HepG2 (cell line): ENCODE data around the gene ARHGAP29. TPM values are rescaled to one million over a fixed set of nuclear protein-coding genes. Genes with fewer than 3 reads are reported as not detected.

Experiments
- BRD4 ChIP-seq: sonication (generic); formaldehyde crosslinking; IDR thresholded peaks from 2 replicates; pipeline ENCODE4 v1.4.0; 2020; ENCODE audit warnings: missing genetic modification reagents
- CBX2 ChIP-seq, 2 experiments: fragments of 200-600 bp in 1 of 2; sonication (generic); formaldehyde crosslinking in 1 of 2; IDR thresholded peaks; 2 replicates each; pipeline versions ENCODE4 v1.7.0 to v1.8.1; 2018 to 2022; ENCODE audit warnings: low read depth in 2 of 2, low read length in 1 of 2, mild to moderate bottlenecking in 1 of 2, missing genetic modification reagents in 1 of 2
- EED ChIP-seq: sonication (generic); formaldehyde crosslinking; IDR thresholded peaks from 2 replicates; pipeline ENCODE4 v1.5.0; 2020; ENCODE audit warnings: mild to moderate bottlenecking, missing genetic modification reagents
- HCFC1 ChIP-seq: fragments of 150-350 bp; IDR thresholded peaks from 2 replicates; pipeline ENCODE4 v1.6.1; 2014; ENCODE audit warnings: low read depth, low read length
- KAT8 ChIP-seq: IDR thresholded peaks from 2 replicates; pipeline ENCODE4 v1.6.1; 2016; ENCODE audit warnings: missing genetic modification reagents, missing compliant biosample characterization
- KLF6 ChIP-seq: IDR thresholded peaks from 2 replicates; pipeline ENCODE4 v1.8.0; 2016; ENCODE audit warnings: missing biosample characterization, missing genetic modification reagents
- NFE2L1 ChIP-seq: sonication (generic); formaldehyde crosslinking; IDR thresholded peaks from 2 replicates; pipeline ENCODE4 v1.4.0; 2020; ENCODE audit warnings: missing genetic modification reagents, mild to moderate bottlenecking, borderline replicate concordance
- SKI ChIP-seq: fragments of 450-650 bp; IDR thresholded peaks from one replicate; pipeline ENCODE4 v1.6.1; 2018; ENCODE audit warnings: mild to moderate bottlenecking; ENCODE audit not compliant: partially characterized antibody
- SMAD9 ChIP-seq: sonication (generic); formaldehyde crosslinking; IDR thresholded peaks from 2 replicates; pipeline ENCODE4 v1.5.1; 2020; ENCODE audit warnings: mild to moderate bottlenecking, missing genetic modification reagents
- SNAI1 ChIP-seq: sonication (generic); formaldehyde crosslinking; IDR thresholded peaks from 2 replicates; pipeline ENCODE4 v1.5.0; 2020; ENCODE audit warnings: mild to moderate bottlenecking, missing genetic modification reagents, borderline replicate concordance
- ZBTB10 ChIP-seq: sonication (generic); formaldehyde crosslinking; IDR thresholded peaks from 2 replicates; pipeline ENCODE4 v1.4.0; 2020; ENCODE audit warnings: missing genetic modification reagents, borderline replicate concordance
- ZNF256 ChIP-seq: sonication (generic); formaldehyde crosslinking; conservative IDR thresholded peaks from 2 replicates; pipeline ENCODE4 v1.4.0; 2020; ENCODE audit warnings: missing genetic modification reagents
- ZNF451 ChIP-seq: sonication (generic); formaldehyde crosslinking; IDR thresholded peaks from 2 replicates; pipeline ENCODE4 v1.5.0; 2020; ENCODE audit warnings: mild to moderate bottlenecking, missing genetic modification reagents
- ZNF460 ChIP-seq: sonication (generic); formaldehyde crosslinking; IDR thresholded peaks from 2 replicates; pipeline ENCODE4 v1.5.1; 2020; ENCODE audit warnings: missing genetic modification reagents, mild to moderate bottlenecking, borderline replicate concordance
- ZNF530 ChIP-seq: sonication (generic); formaldehyde crosslinking; IDR thresholded peaks from 2 replicates; pipeline ENCODE4 v1.5.0; 2020; ENCODE audit warnings: low read depth, mild to moderate bottlenecking, missing genetic modification reagents
- ZNF558 ChIP-seq: sonication (generic); formaldehyde crosslinking; IDR thresholded peaks from 2 replicates; pipeline ENCODE4 v1.9.0; 2022; ENCODE audit warnings: mild to moderate bottlenecking, missing genetic modification reagents, borderline replicate concordance
- ZNF746 ChIP-seq: sonication (generic); formaldehyde crosslinking; IDR thresholded peaks from 2 replicates; pipeline ENCODE4 v1.8.0; 2022; ENCODE audit warnings: mild to moderate bottlenecking, missing genetic modification reagents
- polyA plus RNA-seq, 8 experiments: library from polyadenylated mRNA; depleted of rRNA in 3 of 8; stranded (reverse) in 7 of 8; unstranded in 1 of 8; fragments of >200 nt; fragmentation: Illumina TruSeq in 4 of 8; extraction: Trizol in 4 of 8; gene quantifications; 2 replicates each; pipeline versions ENCODE4 v1.2.1 to v1.2.3, GENCODE V29; 2011 to 2016; ENCODE audit warnings: low read depth in 4 of 8, missing spikeins in 1 of 8, mixed read lengths in 1 of 8; ENCODE audit not compliant: insufficient read depth in 1 of 8
- total RNA-seq, 5 experiments: library from RNA; depleted of rRNA; stranded (reverse); fragments of >200 nt; fragmentation: Illumina TruSeq; extraction: Trizol; gene quantifications; 2 replicates each; pipeline ENCODE4 v1.2.3, GENCODE V29; 2016; ENCODE audit warnings: low read depth in 1 of 5
- TF ChIP-seq, protein P1 (sequence below): sonication (generic); formaldehyde crosslinking; IDR thresholded peaks from 2 replicates; pipeline ENCODE4 v1.4.0; 2020; ENCODE audit warnings: mild to moderate bottlenecking, low read depth, missing genetic modification reagents
- TF ChIP-seq, protein P2 (sequence below): sonication (generic); formaldehyde crosslinking; IDR thresholded peaks from 2 replicates; pipeline ENCODE4 v1.4.0; 2020; ENCODE audit warnings: missing genetic modification reagents
- TF ChIP-seq, protein P3 (sequence below): sonication (generic); formaldehyde crosslinking; conservative IDR thresholded peaks from 2 replicates; pipeline ENCODE4 v1.4.0; 2020; ENCODE audit warnings: missing genetic modification reagents

ARHGAP29 gene
- total and polyA plus RNA-seq, 2 of the 13 experiments (the other 11 are each of a cell fraction or from before 2014, with no cell fraction given), result 12.8 to 18.3 TPM

DNA sequence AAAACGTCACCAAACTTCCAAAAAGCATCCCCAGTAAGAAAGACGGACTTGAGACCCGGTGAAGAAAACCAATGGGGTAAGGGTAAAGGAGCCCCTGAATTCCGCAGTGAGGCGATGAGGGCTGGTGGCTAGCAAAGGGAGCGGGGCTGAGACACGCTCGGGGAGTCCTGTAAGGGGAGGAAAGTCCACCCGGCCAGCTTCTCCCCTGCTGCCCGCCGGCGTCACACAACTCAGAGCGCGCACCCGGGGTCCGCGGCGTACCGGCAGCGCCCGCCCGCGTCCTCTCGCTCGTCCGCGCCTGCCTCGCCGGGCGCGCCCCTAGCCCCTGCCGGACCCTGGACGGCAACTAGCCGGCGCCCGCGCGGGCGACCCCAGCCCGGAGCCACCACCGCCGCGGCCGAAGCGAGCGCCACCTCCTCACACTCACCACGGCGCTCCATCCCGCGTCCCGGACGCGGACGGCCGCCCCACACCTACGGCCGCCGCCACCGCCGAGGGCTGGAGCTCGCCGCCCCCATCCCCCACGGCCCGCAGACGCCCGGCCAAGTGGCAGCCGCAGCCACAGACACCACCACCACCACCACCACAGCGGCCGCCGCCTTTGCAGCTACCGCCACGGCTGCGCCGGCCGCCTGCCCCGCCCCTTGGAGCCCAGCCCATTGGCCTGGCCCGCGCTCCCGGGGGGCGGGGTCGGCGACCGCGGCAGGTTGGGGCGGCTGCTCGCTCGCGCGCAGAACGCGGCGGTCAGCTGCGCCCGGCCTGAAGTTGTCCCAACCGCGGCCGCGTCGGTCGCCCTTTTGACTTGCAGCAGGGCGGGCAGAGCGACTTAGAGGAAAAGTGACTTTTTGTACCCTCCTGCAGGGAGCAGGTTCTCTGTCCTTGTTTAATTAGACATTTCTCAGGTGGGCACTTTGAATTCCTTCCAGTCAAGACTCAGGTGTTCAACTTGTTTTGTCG, 10.0 kb upstream of the ARHGAP29 start (continued):
- TF ChIP-seq, protein P1, sequence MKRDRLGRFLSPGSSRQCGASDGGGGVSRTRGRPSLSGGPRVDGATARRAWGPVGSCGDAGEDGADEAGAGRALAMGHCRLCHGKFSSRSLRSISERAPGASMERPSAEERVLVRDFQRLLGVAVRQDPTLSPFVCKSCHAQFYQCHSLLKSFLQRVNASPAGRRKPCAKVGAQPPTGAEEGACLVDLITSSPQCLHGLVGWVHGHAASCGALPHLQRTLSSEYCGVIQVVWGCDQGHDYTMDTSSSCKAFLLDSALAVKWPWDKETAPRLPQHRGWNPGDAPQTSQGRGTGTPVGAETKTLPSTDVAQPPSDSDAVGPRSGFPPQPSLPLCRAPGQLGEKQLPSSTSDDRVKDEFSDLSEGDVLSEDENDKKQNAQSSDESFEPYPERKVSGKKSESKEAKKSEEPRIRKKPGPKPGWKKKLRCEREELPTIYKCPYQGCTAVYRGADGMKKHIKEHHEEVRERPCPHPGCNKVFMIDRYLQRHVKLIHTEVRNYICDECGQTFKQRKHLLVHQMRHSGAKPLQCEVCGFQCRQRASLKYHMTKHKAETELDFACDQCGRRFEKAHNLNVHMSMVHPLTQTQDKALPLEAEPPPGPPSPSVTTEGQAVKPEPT (CRISPR knock-in tag), result no peak
- TF ChIP-seq SNAI1 (CRISPR knock-in tag), result no peak
- 0 out of 2 replicates have a peak, but pooled peaks have one; percentile 35 for TF ChIP-seq ZBTB10 (CRISPR knock-in tag)
- TF ChIP-seq KAT8 (CRISPR knock-in tag), result no peak
- no peak for TF ChIP-seq ZNF530
- TF ChIP-seq EED (CRISPR knock-in tag), result no peak
- no peak for TF ChIP-seq ZNF558 (CRISPR knock-in tag)
- TF ChIP-seq, protein P2, sequence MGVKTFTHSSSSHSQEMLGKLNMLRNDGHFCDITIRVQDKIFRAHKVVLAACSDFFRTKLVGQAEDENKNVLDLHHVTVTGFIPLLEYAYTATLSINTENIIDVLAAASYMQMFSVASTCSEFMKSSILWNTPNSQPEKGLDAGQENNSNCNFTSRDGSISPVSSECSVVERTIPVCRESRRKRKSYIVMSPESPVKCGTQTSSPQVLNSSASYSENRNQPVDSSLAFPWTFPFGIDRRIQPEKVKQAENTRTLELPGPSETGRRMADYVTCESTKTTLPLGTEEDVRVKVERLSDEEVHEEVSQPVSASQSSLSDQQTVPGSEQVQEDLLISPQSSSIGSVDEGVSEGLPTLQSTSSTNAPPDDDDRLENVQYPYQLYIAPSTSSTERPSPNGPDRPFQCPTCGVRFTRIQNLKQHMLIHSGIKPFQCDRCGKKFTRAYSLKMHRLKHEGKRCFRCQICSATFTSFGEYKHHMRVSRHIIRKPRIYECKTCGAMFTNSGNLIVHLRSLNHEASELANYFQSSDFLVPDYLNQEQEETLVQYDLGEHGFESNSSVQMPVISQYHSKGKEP (CRISPR knock-in tag), result no peak
- no peak for TF ChIP-seq BRD4 (CRISPR knock-in tag)
- TF ChIP-seq, protein P3, sequence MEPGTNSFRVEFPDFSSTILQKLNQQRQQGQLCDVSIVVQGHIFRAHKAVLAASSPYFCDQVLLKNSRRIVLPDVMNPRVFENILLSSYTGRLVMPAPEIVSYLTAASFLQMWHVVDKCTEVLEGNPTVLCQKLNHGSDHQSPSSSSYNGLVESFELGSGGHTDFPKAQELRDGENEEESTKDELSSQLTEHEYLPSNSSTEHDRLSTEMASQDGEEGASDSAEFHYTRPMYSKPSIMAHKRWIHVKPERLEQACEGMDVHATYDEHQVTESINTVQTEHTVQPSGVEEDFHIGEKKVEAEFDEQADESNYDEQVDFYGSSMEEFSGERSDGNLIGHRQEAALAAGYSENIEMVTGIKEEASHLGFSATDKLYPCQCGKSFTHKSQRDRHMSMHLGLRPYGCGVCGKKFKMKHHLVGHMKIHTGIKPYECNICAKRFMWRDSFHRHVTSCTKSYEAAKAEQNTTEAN, result no peak
- TF ChIP-seq KLF6 (CRISPR knock-in tag), result no peak
- no peak for TF ChIP-seq HCFC1
- peak; percentile 68; the same call in 1 of the 2 replicates for TF ChIP-seq ZNF451 (CRISPR knock-in tag)
- TF ChIP-seq ZNF256 (CRISPR knock-in tag), result no peak
- TF ChIP-seq ZNF460 (CRISPR knock-in tag), result no peak
- no peak for TF ChIP-seq SMAD9 (CRISPR knock-in tag)
- no peak for TF ChIP-seq NFE2L1 (CRISPR knock-in tag)
- TF ChIP-seq ZNF746 (CRISPR knock-in tag), result no peak
- TF ChIP-seq SKI, result peak; percentile 73
- no peak for TF ChIP-seq CBX2 (IDR thresholded peaks at IDR 0.05; ENCODE audit: low read depth, low read length)
- no peak for TF ChIP-seq CBX2 (CRISPR knock-in tag; IDR thresholded peaks at IDR 0.05; ENCODE audit: low read depth)
